Measurements from ENCODE around the gene DNAJC3. TPM values are rescaled to one million over a fixed set of nuclear protein-coding genes. Genes with fewer than 3 reads are reported as not detected.

DNAJC3 gene
- 10 to 100 TPM; 19.1 to 19.6 TPM for total RNA-seq

DNA sequence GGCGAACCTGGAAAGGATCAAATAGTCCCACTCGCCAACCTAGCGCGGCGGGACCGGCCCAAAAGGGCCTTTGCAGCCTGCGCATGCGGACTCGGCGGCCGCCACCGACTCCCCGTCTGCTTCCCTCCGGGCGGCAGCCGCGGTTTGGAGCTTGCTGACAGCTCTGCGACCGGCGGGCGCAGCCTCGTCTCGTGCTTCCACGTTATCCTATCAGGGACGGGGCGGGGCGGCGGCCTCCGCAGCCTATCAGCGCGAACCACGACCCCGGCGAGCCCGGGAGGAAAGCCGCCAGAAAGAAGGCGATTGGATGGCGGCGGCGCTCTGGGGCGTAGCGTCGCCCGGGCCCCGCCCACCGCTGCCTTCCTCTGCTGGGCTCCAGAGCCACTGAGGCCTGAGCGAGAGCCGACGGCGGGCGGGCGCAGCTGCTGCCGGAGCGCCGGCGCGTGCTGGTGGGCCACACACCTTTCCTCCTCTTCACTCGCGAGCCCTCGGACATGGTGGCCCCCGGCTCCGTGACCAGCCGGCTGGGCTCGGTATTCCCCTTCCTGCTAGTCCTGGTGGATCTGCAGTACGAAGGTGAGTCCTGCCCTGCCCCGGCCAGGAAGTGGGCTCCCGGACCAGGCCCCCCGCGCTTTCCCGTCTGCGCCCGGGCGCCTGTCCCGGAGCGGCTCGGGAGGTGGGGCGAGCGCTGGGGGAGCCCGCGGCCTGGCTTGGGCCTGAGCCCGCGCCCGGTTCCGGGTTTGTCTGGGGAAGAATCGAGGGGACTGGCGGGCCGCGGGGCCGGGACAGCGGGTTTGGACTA is at the start of gene DNAJC3:
DNAJC3 (plus strand) TSS at position 378 of the 802 bp plus-strand sequence; CDS start at position 495, 117 bp downstream.
- Mint-ChIP-seq H3K36me3 (peaks cover 32% of the 10 kb centered on the region), H3K9me3 (peaks cover 11% of the 10 kb centered on the region), H3K27ac (peak within 1 kb of the TSS; percentile 93), H3K4me3 (peak within 1 kb of the TSS; percentile 93), H3K4me1 (peaks cover 47% of the 10 kb centered on the region), H3K27me3 (no peaks in the 10 kb centered on the region)
- peak; percentile 98 for DNase-seq

GRCh38 chr13:95627590-95627989 is 49.3 kb upstream of the DNAJC3 start:
- Mint-ChIP-seq H3K4me1 (no peaks in the 10 kb centered on the region), H3K36me3 (no peaks in the 10 kb centered on the region), H3K27me3 (peaks cover 18% of the 10 kb centered on the region), H3K27ac (no peak overlapping the region), H3K9me3 (no peaks in the 10 kb centered on the region), H3K4me3 (no peak overlapping the region)
- no peak for DNase-seq

GRCh38 chr13:95628488-95628887 is 48.5 kb upstream of the DNAJC3 start:
- H3K4me3 Mint-ChIP-seq: no peak overlapping the region
- no peaks in the 10 kb centered on the region for H3K36me3 Mint-ChIP-seq
- no peaks in the 10 kb centered on the region for H3K9me3 Mint-ChIP-seq
- no peaks in the 10 kb centered on the region for H3K4me1 Mint-ChIP-seq
- no peak for DNase-seq
- H3K27me3 Mint-ChIP-seq: peaks cover 13% of the 10 kb centered on the region
- H3K27ac Mint-ChIP-seq: no peak overlapping the region

DNA sequence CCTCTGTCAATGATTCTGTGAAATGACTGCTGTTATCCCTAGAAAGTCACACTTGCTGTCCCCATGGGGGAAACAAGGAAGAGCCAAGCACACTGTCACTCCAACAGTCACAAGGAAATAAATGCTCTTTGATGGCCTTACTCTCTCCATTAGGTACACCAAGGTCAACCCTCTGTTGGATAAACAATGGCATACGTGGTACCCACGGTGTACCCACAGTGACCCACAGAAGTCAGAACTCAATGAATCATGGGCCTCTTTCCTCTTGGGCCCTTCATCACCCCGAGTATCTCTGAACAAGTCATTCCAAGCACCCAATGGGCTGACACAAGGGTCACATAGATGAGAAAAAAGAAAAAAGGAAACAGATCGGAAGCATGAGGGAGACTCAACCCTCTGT is 47.9 kb upstream of the DNAJC3 start:
- no peaks in the 10 kb centered on the region for H3K36me3 Mint-ChIP-seq
- no peaks in the 10 kb centered on the region for H3K4me1 Mint-ChIP-seq
- H3K9me3 Mint-ChIP-seq: no peaks in the 10 kb centered on the region
- DNase-seq: no peak
- peaks cover 13% of the 10 kb centered on the region for H3K27me3 Mint-ChIP-seq
- H3K4me3 Mint-ChIP-seq: no peak overlapping the region
- H3K27ac Mint-ChIP-seq: no peak overlapping the region

DNA sequence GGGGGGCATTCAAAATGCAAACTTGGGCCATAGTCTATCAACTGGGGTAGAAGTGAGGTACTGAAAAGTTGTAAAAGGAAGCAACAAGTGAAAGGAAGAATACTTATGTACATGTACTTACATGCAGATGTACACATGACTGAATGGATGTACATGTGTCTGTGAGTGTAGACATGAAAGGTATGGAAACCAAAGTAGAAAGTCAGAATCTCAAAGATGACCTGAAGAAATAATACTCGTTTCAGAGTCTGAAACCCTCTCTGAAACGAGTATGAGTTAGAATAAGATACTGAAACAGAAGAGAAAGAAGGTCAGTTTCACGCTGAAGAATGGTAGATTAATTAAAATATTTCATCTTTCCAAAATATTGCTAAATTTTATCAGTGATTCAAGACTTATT is 46.3 kb upstream of the DNAJC3 start:
- H3K9me3 Mint-ChIP-seq: no peaks in the 10 kb centered on the region
- H3K36me3 Mint-ChIP-seq: no peaks in the 10 kb centered on the region
- no peaks in the 10 kb centered on the region for H3K4me1 Mint-ChIP-seq
- no peak for DNase-seq
- H3K4me3 Mint-ChIP-seq: no peak overlapping the region
- peaks cover 5% of the 10 kb centered on the region for H3K27me3 Mint-ChIP-seq
- H3K27ac Mint-ChIP-seq: no peak overlapping the region

GRCh38 chr13:95636853-95637252 is 40.1 kb upstream of the DNAJC3 start:
- no peaks in the 10 kb centered on the region for H3K9me3 Mint-ChIP-seq
- peaks cover 9% of the 10 kb centered on the region for H3K4me1 Mint-ChIP-seq
- DNase-seq: no peak
- H3K36me3 Mint-ChIP-seq: no peaks in the 10 kb centered on the region
- peaks cover 23% of the 10 kb centered on the region for H3K27me3 Mint-ChIP-seq
- H3K27ac Mint-ChIP-seq: peak overlapping the region; percentile 71
- no peak overlapping the region for H3K4me3 Mint-ChIP-seq

- no peaks in the 10 kb centered on the region for H3K36me3 Mint-ChIP-seq
- H3K4me1 Mint-ChIP-seq: peaks cover 13% of the 10 kb centered on the region
- DNase-seq: no peak
- H3K27me3 Mint-ChIP-seq: peaks cover 51% of the 10 kb centered on the region
- H3K9me3 Mint-ChIP-seq: no peaks in the 10 kb centered on the region
- H3K4me3 Mint-ChIP-seq: peak overlapping the region; percentile 5
- no peak overlapping the region for H3K27ac Mint-ChIP-seq
These were observed 35.5 kb upstream of the DNAJC3 start for GRCh38 chr13:95641291-95642027.

- Mint-ChIP-seq H3K36me3 (no peaks in the 10 kb centered on the region), H3K4me1 (peaks cover 7% of the 10 kb centered on the region), H3K9me3 (no peaks in the 10 kb centered on the region), H3K4me3 (no peak overlapping the region), H3K27me3 (peaks cover 51% of the 10 kb centered on the region), H3K27ac (no peak overlapping the region)
- DNase-seq: peak; percentile 14
These were observed 34.8 kb upstream of the DNAJC3 start for GRCh38 chr13:95642028-95642621.

DNA sequence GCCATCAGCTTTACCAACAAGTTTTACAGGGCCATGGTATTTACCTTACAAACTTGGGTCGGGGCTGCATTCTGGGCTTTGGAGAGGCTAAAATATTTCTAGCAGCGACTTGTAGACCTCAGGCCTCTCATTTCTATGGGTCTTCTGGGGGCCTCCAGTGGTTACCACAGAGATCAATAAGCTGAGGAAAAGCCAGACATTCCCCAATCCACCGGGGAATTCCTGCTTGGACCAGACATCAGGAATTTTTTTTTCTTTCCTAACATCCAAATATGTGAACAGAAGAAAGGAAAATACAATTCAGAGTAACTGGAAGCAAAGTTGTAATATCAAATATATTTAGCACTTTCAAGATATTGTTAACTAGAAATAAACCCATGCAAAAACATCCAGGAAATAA is 33.9 kb upstream of the DNAJC3 start:
- Mint-ChIP-seq H3K4me1 (peaks cover 5% of the 10 kb centered on the region), H3K27me3 (peaks cover 51% of the 10 kb centered on the region), H3K9me3 (no peaks in the 10 kb centered on the region), H3K36me3 (no peaks in the 10 kb centered on the region), H3K27ac (no peak overlapping the region), H3K4me3 (no peak overlapping the region)
- no peak for DNase-seq

DNA sequence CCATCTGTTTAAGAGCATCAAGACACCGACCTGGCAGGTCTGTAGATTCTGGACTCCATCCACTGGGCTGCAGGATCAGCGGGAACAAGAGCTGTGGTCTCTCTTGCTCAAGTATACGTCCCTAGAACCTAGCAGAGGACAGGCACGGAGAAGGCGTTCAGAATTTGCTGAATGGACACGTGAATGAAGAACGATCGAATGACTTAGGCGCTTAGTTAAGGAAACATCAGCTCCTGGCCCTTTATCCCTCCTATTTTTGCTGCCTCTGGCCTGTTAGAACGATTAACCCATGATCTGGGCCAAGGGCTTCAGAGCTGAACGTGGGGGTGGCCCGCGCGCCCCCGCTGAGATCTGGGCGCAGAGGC is 33.4 kb upstream of the DNAJC3 start:
- H3K36me3 Mint-ChIP-seq: no peaks in the 10 kb centered on the region
- peak overlapping the region; percentile 70 for H3K4me3 Mint-ChIP-seq
- H3K4me1 Mint-ChIP-seq: peaks cover 5% of the 10 kb centered on the region
- no peaks in the 10 kb centered on the region for H3K9me3 Mint-ChIP-seq
- peaks cover 51% of the 10 kb centered on the region for H3K27me3 Mint-ChIP-seq
- no peak for DNase-seq
- no peak overlapping the region for H3K27ac Mint-ChIP-seq

DNA sequence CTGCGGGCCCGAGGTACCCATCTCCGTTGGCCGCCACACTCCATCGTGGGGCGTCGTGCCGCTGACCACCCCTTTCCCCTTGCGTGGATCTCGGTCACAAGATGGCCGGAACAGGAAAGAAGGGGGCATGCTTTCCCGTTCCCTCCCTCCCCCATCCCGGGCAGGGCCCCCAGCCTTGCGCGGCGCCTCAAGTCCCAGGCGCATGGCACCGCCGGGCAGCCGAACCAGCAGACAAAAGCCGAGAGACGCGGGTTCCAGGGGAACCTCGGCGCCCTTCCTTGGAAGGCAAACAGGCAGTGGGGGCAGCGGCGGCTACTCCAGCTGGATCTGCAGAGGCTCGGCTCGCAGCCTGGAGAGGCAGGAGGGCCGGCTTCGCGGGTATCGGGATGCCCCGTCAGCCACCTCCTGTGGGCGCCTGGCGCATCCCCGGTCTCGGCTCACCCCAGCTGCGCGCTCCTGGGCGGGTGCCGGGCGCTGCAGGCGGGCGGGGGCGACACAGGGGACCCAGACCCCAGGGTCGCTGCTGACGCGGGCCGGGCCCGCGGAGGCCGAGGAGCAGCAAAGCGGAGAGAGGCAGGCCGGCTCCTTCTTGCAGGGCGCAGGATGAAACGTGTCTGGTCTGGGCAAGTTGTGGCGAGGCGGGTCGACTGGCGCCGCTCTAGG is 32.9 kb upstream of the DNAJC3 start:
- peak; percentile 23 for DNase-seq
- no peaks in the 10 kb centered on the region for H3K9me3 Mint-ChIP-seq
- peaks cover 48% of the 10 kb centered on the region for H3K27me3 Mint-ChIP-seq
- H3K4me3 Mint-ChIP-seq: peak overlapping the region; percentile 70
- no peaks in the 10 kb centered on the region for H3K36me3 Mint-ChIP-seq
- no peak overlapping the region for H3K27ac Mint-ChIP-seq
- peaks cover 5% of the 10 kb centered on the region for H3K4me1 Mint-ChIP-seq

DNA sequence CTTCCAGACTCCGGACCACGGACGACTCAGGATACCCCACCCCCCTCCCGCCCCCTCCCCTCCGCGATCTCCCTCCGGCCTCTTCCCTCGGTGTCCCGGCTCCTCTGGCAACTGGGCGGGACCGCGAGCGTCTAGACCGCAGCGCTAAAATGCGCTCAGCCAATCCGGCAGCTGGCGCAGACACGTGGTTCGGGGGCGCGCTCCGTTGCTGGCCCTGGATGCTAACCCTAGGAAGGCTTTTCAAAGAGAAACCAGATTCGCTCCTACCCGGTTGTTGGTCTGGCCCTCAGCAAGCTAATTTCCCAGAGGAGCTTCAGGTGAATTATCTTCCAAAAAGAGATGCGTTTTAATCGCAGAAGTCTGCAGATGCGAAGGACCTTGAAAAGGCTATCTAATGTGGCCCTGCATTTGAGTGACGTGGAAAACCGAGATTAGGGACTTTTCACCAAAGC is 32.3 kb upstream of the DNAJC3 start, which contains the start of gene DZIP1:
DZIP1 (minus strand) TSS at position 106 of the 452 bp plus-strand sequence. CDS start 2,677 bp downstream, outside the sequence.
- DNase-seq: peak; percentile 57
- H3K27ac Mint-ChIP-seq: no peak within 1 kb of the TSS
- peaks cover 45% of the 10 kb centered on the region for H3K27me3 Mint-ChIP-seq
- peak within 1 kb of the TSS; percentile 70 for H3K4me3 Mint-ChIP-seq
- no peaks in the 10 kb centered on the region for H3K9me3 Mint-ChIP-seq
- H3K4me1 Mint-ChIP-seq: peaks cover 5% of the 10 kb centered on the region
- H3K36me3 Mint-ChIP-seq: no peaks in the 10 kb centered on the region

DNA sequence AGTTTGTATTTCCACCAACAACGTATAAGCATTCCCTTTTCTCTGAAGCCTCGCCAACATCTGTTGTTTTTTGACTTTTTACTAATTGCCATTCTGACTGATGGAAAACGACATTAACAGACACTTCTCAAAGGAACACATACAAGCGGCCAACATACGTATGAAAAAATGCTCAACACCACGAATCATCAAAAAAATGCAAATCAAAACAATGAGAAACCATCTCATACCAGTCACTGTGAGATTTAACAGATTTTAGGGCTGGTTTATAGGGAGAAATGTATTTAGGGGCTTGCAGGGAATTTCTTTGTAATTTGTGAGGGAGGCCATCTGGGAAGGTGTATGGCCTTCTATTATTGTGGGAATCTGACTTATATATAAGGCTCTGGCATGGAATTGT is 29.6 kb upstream of the DNAJC3 start:
- H3K27ac Mint-ChIP-seq: no peak overlapping the region
- no peaks in the 10 kb centered on the region for H3K36me3 Mint-ChIP-seq
- peaks cover 5% of the 10 kb centered on the region for H3K4me1 Mint-ChIP-seq
- no peak overlapping the region for H3K4me3 Mint-ChIP-seq
- H3K9me3 Mint-ChIP-seq: no peaks in the 10 kb centered on the region
- H3K27me3 Mint-ChIP-seq: peaks cover 28% of the 10 kb centered on the region
- no peak for DNase-seq

- Mint-ChIP-seq H3K27ac (no peak overlapping the region), H3K27me3 (peaks cover 7% of the 10 kb centered on the region), H3K4me3 (no peak overlapping the region), H3K36me3 (no peaks in the 10 kb centered on the region), H3K9me3 (no peaks in the 10 kb centered on the region), H3K4me1 (no peaks in the 10 kb centered on the region)
- DNase-seq: no peak
These were observed 26.2 kb upstream of the DNAJC3 start for GRCh38 chr13:95650696-95651095.
